GM18951 (cell line): ENCODE data around the gene RNF150.

Source experiments
- POLR2A ChIP-seq: IDR thresholded peaks from 4 replicates; pipeline ENCODE4 v1.6.1; 2011; ENCODE audit warnings: mild to moderate bottlenecking; ENCODE audit not compliant: insufficient read length, insufficient read depth; ENCODE audit errors: extremely low read depth
- in situ Hi-C: fragments of 300-500 bp; cut with MboI; formaldehyde crosslinking; loops from one replicate; pipeline ENCODE4 v1.12.0; 2022; ENCODE audit warnings: low sequenced_read_pairs, mixed read lengths, inconsistent platforms; ENCODE audit not compliant: unreplicated experiment

Gene RNF150

DNA sequence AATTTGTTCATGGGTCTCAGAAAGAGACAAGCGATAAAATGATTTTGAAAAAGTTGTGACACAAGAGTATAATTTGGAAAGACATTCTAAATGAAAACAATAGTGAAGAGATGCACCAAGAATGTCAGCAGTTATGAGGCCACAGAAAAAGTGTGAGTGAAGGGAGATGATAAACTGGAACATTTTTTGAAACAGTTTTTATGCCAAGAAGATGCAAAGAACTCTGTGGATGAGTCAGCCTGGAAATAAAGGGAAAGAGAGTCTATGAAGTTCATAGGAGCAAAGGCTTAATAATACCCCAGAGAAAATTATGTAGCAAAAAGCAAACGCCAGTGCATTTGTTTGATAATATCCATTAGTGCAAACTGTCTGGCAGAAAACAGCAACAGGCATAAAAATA lies 188.7 kb downstream of the RNF150 start:
- in situ Hi-C loops = no loop called here

GRCh38 chr4:140944199-140944515 lies 189.1 kb downstream of the RNF150 start:
- in situ Hi-C loops = no loop called here
- TF ChIP-seq POLR2A = no peak

More for the DNA sequence above, 188.7 kb downstream of the RNF150 start:
- no peak for TF ChIP-seq POLR2A

DNA sequence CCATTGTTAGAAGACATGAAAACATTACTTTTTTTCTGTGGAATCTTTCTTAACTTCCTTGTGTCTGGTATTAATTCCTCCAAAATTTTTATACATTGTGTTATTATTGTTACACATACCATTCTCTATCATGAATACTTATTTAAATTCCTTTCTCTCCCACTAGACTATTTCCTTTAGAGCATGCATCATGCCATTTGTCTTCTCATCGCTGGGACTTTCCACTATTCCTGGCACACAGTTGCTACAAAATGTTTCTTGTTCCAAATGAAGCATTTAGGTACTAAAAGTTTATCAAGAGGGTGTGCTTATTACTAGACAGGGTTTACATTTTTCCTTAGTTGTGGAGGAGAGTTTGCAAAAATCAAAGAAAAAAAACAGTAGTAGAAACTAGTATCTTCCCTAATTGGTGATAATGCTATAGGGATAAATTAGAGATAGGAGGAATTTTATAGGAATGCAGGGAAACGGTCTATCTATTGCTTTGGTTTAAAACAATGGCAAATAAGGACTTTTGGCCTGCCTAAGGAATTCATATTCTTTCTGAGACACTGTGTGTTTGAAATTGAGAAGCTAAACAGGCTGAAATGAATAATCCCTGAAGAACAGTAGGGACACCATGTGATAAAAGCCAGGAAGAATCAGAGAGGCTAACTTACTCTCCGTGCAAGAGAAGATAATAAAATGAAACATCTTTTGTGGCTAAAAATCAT lies 189.6 kb downstream of the RNF150 start:
- in situ Hi-C loops = no loop called here
- no peak for TF ChIP-seq POLR2A

- no peak for TF ChIP-seq POLR2A
- in situ Hi-C loops = no loop called here
Observed at GRCh38 chr4:140940589-140940988, 192.7 kb downstream of the RNF150 start.

- in situ Hi-C loops = no loop called here
- TF ChIP-seq POLR2A = no peak
Observed at GRCh38 chr4:140937866-140938265, 195.4 kb downstream of the RNF150 start.

DNA sequence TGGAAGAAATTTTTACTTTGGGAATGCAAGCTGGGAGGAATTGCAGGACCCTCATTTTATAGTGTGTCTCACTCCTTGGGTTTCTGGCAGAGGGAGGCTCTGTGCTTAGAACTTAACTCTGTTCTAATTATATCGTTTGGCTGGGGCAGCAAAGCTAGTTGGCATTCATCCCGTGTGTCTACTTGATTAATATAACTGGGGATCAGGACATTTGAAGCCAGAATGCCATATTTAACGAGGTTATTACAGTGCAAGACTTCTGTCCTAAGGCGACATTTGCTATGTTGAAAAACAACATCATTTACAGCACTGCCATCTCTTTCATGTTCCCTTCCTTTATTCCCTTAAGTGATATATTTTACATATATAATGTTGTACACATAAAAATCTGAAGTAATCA lies 198.0 kb downstream of the RNF150 start:
- in situ Hi-C loops = no loop called here
- TF ChIP-seq POLR2A = no peak

DNA sequence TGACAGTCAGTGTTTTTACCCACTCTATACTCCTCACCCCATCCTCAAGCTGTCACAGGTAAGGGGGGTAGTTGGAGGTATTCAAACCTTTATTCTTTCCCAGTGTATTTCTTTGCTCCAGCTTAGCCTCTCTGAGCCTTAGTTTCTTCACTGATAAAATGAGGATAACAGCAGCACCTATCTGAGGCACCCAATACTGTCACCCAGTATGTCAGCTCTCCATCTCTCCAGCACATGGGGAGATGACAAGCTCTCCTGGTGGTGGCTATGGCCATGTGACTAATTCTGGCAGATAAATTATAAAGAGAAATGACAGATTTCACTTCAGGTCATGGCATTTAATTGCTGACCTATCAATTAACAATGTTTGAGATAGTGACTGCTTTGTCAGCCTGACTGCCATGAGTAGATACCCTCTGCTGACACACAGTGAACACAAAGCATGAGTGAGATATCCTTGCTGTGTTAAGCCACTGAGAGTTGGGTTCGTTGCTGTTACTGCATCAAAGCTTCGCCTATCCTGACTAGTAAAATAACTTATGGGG lies 200.7 kb downstream of the RNF150 start:
- in situ Hi-C loops = no loop called here
- no peak for TF ChIP-seq POLR2A

- in situ Hi-C loops = no loop called here
- TF ChIP-seq POLR2A = no peak
Observed at GRCh38 chr4:140931911-140932310, 201.4 kb downstream of the RNF150 start.

- in situ Hi-C loops = no loop called here
- no peak for TF ChIP-seq POLR2A
Observed at GRCh38 chr4:140930557-140930956, 202.7 kb downstream of the RNF150 start.

GRCh38 chr4:140930011-140930410 lies 203.3 kb downstream of the RNF150 start:
- in situ Hi-C loops = no loop called here

GRCh38 chr4:140928880-140929279 lies 204.4 kb downstream of the RNF150 start:
- in situ Hi-C loops = no loop called here
- no peak for TF ChIP-seq POLR2A

More at GRCh38 chr4:140930011-140930410, 203.3 kb downstream of the RNF150 start:
- no peak for TF ChIP-seq POLR2A

DNA sequence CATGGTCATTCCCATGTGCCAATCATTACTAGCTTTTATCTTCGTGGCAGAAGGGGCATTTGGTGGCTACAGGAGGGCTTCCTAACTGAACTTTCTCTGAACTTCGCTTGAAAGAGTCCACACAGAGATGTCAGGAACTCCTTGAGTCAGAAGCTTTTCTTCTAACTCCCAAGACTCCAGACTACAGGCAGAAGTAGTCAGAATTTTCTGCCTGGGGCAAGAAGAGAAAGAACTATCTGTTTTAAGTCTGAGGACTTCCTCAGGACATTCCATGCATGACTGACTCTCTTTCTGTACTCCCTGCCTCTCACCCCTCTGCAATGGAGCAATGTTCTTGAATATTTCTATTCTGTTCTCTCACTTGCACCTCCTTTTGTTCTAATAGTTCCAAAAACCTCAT lies 206.6 kb downstream of the RNF150 start:
- in situ Hi-C loops = no loop called here
- no peak for TF ChIP-seq POLR2A

GRCh38 chr4:140925417-140925816 lies 207.9 kb downstream of the RNF150 start:
- TF ChIP-seq POLR2A = no peak
- in situ Hi-C loops = no loop called here

- no peak for TF ChIP-seq POLR2A
- in situ Hi-C loops = no loop called here
Observed at GRCh38 chr4:140924761-140925392, 208.4 kb downstream of the RNF150 start.
